T-cell (primary cell): ENCODE data around the gene PHF23. TPM values are rescaled to one million over a fixed set of nuclear protein-coding genes. Genes with fewer than 3 reads are reported as not detected.

Experiments
- ATAC-seq, 4 experiments: fragments of 200-7000 bp in 3 of 4; fragments of 150-1000 bp in 1 of 4; cut with Tn5 transposase; replicated peaks in 1 of 4; 1 replicate in 3 of 4; 2 replicates in 1 of 4; pipeline ENCODE4 v1.10.0; 2021; ENCODE audit warnings: moderate library complexity in 3 of 4, mild to moderate bottlenecking in 2 of 4, moderate number of reproducible peaks in 1 of 4
- CTCF ChIA-PET, 2 donors: fragments of 300-600 bp; sonication (Branson Sonifier 250); formaldehyde crosslinking; loops; one replicate each; lab custom pipeline; 2022; ENCODE audit warnings: antibody characterized with exemption in 2 of 2; lab: Charles Lee
- POLR2A ChIA-PET, 2 donors: fragments of 300-600 bp; sonication (Branson Sonifier 250); formaldehyde crosslinking; loops; one replicate each; lab custom pipeline; 2022; ENCODE audit warnings: antibody characterized with exemption in 2 of 2; lab: Charles Lee
- DNase-seq, 35 experiments: peaks; one replicate each; pipeline versions ENCODE4 v3.0.0 to v3.0.0-alpha.2; 2013 to 2023
- H3K27ac ChIP-seq: one replicate; pipeline ENCODE4 v1.5.1; 2013; ENCODE audit warnings: low read length
- H3K27me3 ChIP-seq, 2 experiments: replicated peaks in 1 of 2; 1 replicate in 1 of 2; 2 replicates in 1 of 2; pipeline versions ENCODE4 v1.6.1 to v1.7.0; 2013; ENCODE audit warnings: low read length in 1 of 2, mixed read lengths in 1 of 2; ENCODE audit not compliant: control insufficient read depth in 2 of 2, insufficient read depth in 2 of 2; ENCODE audit errors: extremely low read depth in 1 of 2
- H3K36me3 ChIP-seq, 2 donors: 1 replicate in 1 of 2; 2 replicates in 1 of 2; pipeline versions ENCODE4 v1.6.1 to v1.7.0; 2013; ENCODE audit warnings: low read length in 1 of 2; ENCODE audit not compliant: control insufficient read depth in 2 of 2, insufficient read depth in 1 of 2; ENCODE audit errors: extremely low read depth in 1 of 2
- H3K4me1 ChIP-seq, 2 experiments: 1 replicate in 1 of 2; 2 replicates in 1 of 2; pipeline versions ENCODE4 v1.6.1 to v1.7.0; 2013; ENCODE audit warnings: low read length in 2 of 2, mixed read lengths in 1 of 2; ENCODE audit not compliant: insufficient read depth in 2 of 2, control insufficient read depth in 1 of 2; ENCODE audit errors: extremely low read depth in 1 of 2
- H3K4me3 ChIP-seq, 2 donors: 1 replicate in 1 of 2; 2 replicates in 1 of 2; pipeline versions ENCODE4 v1.5.1 to v1.7.0; 2013; ENCODE audit warnings: mild to moderate bottlenecking in 2 of 2, low read length in 1 of 2, moderate library complexity in 1 of 2; ENCODE audit not compliant: control insufficient read depth in 1 of 2; ENCODE audit errors: extremely low read depth in 1 of 2
- H3K9me3 ChIP-seq: 2 replicates; pipeline ENCODE4 v1.7.0; 2013
- H3K27ac Mint-ChIP-seq, 2 donors: one replicate each; pipeline ENCODE4 v1.8.0; 2020 to 2021; ENCODE audit warnings: mild to moderate bottlenecking in 2 of 2, mixed read lengths in 2 of 2
- H3K27me3 Mint-ChIP-seq, 2 donors: one replicate each; pipeline ENCODE4 v1.8.0; 2021 to 2022; ENCODE audit warnings: mixed read lengths in 2 of 2
- H3K36me3 Mint-ChIP-seq: one replicate; pipeline ENCODE4 v1.8.0; 2021; ENCODE audit warnings: mixed read lengths
- H3K4me1 Mint-ChIP-seq, 3 donors: one replicate each; pipeline ENCODE4 v1.8.0; 2020 to 2022; ENCODE audit warnings: mixed read lengths in 3 of 3, mild to moderate bottlenecking in 1 of 3
- H3K4me3 Mint-ChIP-seq, 3 donors: one replicate each; pipeline ENCODE4 v1.8.0; 2020 to 2022; ENCODE audit warnings: mild to moderate bottlenecking in 3 of 3, mixed read lengths in 3 of 3, moderate library complexity in 3 of 3
- H3K9me3 Mint-ChIP-seq, 3 donors: one replicate each; pipeline ENCODE4 v1.8.0; 2020 to 2022; ENCODE audit warnings: mixed read lengths in 3 of 3
- WGBS: methylation state at CpG from one replicate; pipeline ENCODE4 v1.1.5; 2013; ENCODE audit warnings: missing lambda C conversion rate; ENCODE audit not compliant: insufficient coverage; 5-methylcytosine and 5-hydroxymethylcytosine counted together
- total RNA-seq, 35 experiments: library from RNA in 6 of 35; stranded (reverse) in 6 of 35; fragments of 120-200 nt in 1 of 35; gene quantifications; one replicate each; pipeline versions ENCODE4 v1.2.1 to v1.2.4 and lab custom pipeline; 2013 to 2026

The PHF23 gene
- total RNA-seq, 5 donors from 2014 or later (not counting 1 experiment from before 2014, with no cell fraction given), result 13.3 to 51.6 (median 43.5) TPM

- under 1% methylated on average over 50 of the region's 62 CpGs for WGBS
- DNase-seq (peak; percentile 73 to 97 (median 87)), ATAC-seq (peak; percentile 27 to 48 (median 36))
- Mint-ChIP-seq H3K9me3 (no peaks in the 10 kb centered on the region), H3K36me3 (peaks cover 31% of the 10 kb centered on the region), H3K27ac (peak within 1 kb of the TSS; percentile 99 to 100), H3K4me1 (peaks cover 45 to 51% (median 46%) of the 10 kb centered on the region in 3 donors), H3K27me3 (peaks cover 0 to 2% of the 10 kb centered on the region in 2 donors), H3K4me3 (peak within 1 kb of the TSS; percentile 97 to 99 (median 98))
- ChIA-PET CTCF (interaction anchor here in 1 of 2 donors (0.6 to 2.3 kb wide), 12 partner anchors 9 to 957 kb away, joined by 3 to 12 read pairs (median 4); partner anchors contain the start of genes ACADVL, CTDNEP1, DLG4 and ELP5), POLR2A (interaction anchor here (0.6 to 0.9 kb wide), 3 partner anchors 8 to 27 kb away, joined by 3 to 4 read pairs (median 3); partner anchors contain the start of gene DVL2 (in 1 of the 2))
- Histone ChIP-seq H3K4me1 (peaks cover 13 to 40% of the 10 kb centered on the region in 2 experiments), H3K27ac (peak within 1 kb of the TSS; percentile 87), H3K27me3 (no peaks in the 10 kb centered on the region), H3K4me3 (peak within 1 kb of the TSS; percentile 89 to 96), H3K36me3 (peaks cover 0 to 39% of the 10 kb centered on the region in 2 donors), H3K9me3 (no peaks in the 10 kb centered on the region)
Measured at GRCh38 chr17:7241783-7242716, 2.8 kb upstream of the PHF23 start, which contains the start of gene GABARAP. Gene GABARAP, minus strand, starts transcription at chr17:7242449. Its CDS starts 119 bp downstream, at chr17:7242330.

DNA sequence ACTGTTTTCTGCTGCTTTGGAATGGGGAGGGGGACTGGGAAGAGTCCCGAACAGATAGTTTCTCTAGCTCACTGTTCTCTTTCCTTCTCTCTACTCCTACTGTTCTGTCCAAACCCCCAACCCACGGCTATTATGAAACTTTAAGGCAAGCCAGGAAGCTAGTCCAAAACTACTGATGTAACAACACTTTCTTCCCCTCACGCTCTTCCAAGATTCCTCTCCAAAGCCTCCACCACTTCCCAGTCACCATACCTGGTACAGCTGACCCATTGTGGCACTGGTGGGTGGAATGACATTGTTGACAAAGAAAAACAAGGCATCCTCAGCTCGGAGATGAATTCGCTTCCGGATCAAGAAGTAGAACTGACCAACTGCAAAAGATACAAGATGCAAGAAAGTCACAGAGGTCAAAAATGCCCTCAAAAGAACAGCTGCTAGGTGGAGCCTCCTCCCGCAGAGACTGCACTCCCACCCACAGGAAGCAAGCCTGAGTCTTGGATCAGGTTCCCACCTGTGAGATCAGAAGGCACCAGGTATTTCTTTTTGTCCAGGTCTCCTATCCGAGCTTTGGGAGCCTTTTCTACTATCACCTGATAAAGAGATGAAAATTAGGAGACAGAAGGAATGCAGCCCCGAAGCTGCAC lies 2.0 kb upstream of the PHF23 start:
- POLR2A ChIA-PET, result interaction anchor here in 1 of 2 donors (0.5 kb wide), 1 partner anchor 27 kb away, joined by 4 read pairs; no protein-coding TSS in a partner anchor
- Mint-ChIP-seq H3K27me3 (peaks cover 0 to 2% of the 10 kb centered on the region in 2 donors), H3K9me3 (no peaks in the 10 kb centered on the region), H3K27ac (peak overlapping the region; percentile 99 to 100), H3K4me1 (peaks cover 44 to 54% (median 45%) of the 10 kb centered on the region in 3 donors), H3K36me3 (peaks cover 30% of the 10 kb centered on the region), H3K4me3 (peak overlapping the region; percentile 97 to 99 (median 98))
- CTCF ChIA-PET, result interaction anchor here in 1 of 2 donors (1.8 to 2.3 kb wide), 4 partner anchors 10 to 27 kb away, joined by 5 to 12 read pairs (median 10); partner anchors contain the start of genes ACADVL, CTDNEP1, DLG4 and ELP5
- WGBS, result 72% methylated on average over 5 of the region's 9 CpGs
- Histone ChIP-seq H3K27ac (peak overlapping the region; percentile 87), H3K4me3 (peak overlapping the region; percentile 89 to 96), H3K9me3 (no peaks in the 10 kb centered on the region), H3K36me3 (peaks cover 0 to 39% of the 10 kb centered on the region in 2 donors), H3K4me1 (peaks cover 13 to 46% of the 10 kb centered on the region in 2 experiments), H3K27me3 (no peaks in the 10 kb centered on the region)
- no peak for ATAC-seq
- no peak for DNase-seq

GRCh38 chr17:7240375-7240774 lies 1.1 kb upstream of the PHF23 start:
- ATAC-seq (no peak), DNase-seq (no peak)
- Histone ChIP-seq H3K4me1 (peaks cover 15 to 53% of the 10 kb centered on the region in 2 experiments), H3K36me3 (peaks cover 0 to 39% of the 10 kb centered on the region in 2 donors), H3K9me3 (no peaks in the 10 kb centered on the region), H3K27me3 (no peaks in the 10 kb centered on the region), H3K27ac (no peak overlapping the region), H3K4me3 (no peak overlapping the region)
- Mint-ChIP-seq H3K4me3 (peak overlapping the region; percentile 97 to 99 (median 98)), H3K27ac (peak overlapping the region; percentile 77 to 80), H3K4me1 (peaks cover 51 to 59% (median 53%) of the 10 kb centered on the region in 3 donors), H3K9me3 (no peaks in the 10 kb centered on the region), H3K36me3 (peaks cover 32% of the 10 kb centered on the region), H3K27me3 (peaks cover 0 to 2% of the 10 kb centered on the region in 2 donors)
- CTCF ChIA-PET, result interaction anchor here in 1 of 2 donors (1.8 kb wide), 1 partner anchor 26 kb away, joined by 5 read pairs; no protein-coding TSS in a partner anchor
- POLR2A ChIA-PET, result no interaction called here
- no CpG with 5 or more reads among the region's 4 CpGs for WGBS

DNA sequence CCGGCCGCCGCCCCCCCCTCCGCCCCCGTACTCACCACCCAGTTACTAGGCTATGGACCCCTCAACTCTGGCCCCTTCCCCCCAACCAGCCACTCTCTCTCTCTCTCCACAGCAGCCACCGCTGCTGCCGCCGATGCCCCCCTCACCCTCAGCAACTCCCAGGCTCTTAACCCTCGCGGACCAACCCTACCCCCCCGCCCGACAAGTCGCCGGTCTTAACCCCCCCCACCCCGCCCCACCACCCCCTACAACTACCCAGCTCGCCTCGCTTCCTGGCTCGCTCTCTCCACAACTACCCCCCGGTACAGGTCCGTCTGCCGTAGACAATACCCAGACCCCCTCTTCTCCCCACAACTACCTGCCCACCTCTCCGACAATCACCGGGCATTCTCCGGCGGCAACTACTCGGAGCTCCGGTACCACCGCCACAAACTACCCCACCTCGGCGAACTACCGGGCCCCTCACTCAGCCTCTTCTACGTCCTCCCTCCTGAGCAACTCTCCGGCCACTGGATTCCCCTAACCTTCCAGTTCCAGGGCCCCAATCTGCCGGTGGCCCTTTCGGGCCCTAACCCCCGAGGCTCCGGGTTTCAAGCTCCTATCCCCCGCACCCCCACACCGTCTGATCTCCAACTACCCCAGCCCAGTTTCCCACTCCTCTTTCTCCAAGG lies 702 bp downstream of the PHF23 start:
- ChIA-PET POLR2A (interaction anchor here in 1 of 2 donors (0.6 to 0.7 kb wide), 2 partner anchors 106 to 146 kb away, joined by 3 to 4 read pairs; no protein-coding TSS in a partner anchor), CTCF (interaction anchor here (0.7 to 1.4 kb wide), 4 partner anchors 11 to 1318 kb away, joined by 3 to 6 read pairs (median 4); partner anchors contain the start of genes ACADVL (in 1 of the 2) and DLG4 (in 1 of the 2))
- H3K9me3 ChIP-seq, result no peaks in the 10 kb centered on the region
- ATAC-seq (no peak), DNase-seq (peak in 8 of 35 experiments; percentile 16 to 53 (median 23))
- Mint-ChIP-seq H3K27me3 (peaks cover 0 to 2% of the 10 kb centered on the region in 2 donors), H3K36me3 (peaks cover 27% of the 10 kb centered on the region), H3K27ac (peak overlapping the region; percentile 94 to 95), H3K9me3 (no peaks in the 10 kb centered on the region), H3K4me3 (peak overlapping the region; percentile 97 to 99 (median 98)), H3K4me1 (peaks cover 64 to 72% (median 67%) of the 10 kb centered on the region in 3 donors)
- H3K27ac ChIP-seq, result peak overlapping the region; percentile 74
- H3K27me3 ChIP-seq, result no peaks in the 10 kb centered on the region
- peaks cover 21 to 67% of the 10 kb centered on the region in 2 experiments for H3K4me1 ChIP-seq
- peak overlapping the region; percentile 93 to 95 for H3K4me3 ChIP-seq
- peaks cover 0 to 32% of the 10 kb centered on the region in 2 donors for H3K36me3 ChIP-seq
- WGBS, result 0% methylated on average over 21 of the region's 39 CpGs

DNA sequence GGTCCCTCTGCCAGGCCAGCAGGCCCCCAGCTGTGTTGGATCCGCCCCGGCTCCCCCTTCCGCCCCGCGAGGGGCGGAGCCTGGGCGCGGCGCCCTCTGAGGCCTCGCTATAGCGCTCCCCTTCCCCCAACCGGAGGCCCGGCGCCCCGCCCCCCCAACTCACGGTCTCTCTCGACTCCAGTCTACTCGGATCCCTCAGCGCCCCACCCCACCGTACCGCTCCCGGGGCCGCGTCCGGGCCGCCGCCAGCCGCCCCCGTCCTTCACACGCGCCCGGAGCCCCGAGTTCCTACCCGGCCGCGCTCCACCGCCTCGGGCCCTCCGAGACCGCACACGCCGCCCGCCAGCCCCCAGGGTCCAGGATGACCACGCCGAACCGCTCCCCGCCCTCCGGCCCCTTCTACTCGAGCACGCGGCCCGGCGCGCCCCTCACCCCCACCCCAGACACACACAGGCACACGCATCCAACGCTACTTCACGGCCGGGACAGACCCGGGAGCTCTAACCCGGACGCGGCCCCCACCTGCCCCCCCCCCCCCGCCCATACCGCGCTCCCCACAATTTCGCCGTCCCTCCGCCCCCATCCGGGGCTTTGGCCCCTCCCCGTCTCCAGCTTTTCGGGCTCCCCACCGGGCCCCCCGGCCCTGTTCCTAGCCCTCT lies 1.4 kb downstream of the PHF23 start:
- H3K4me1 ChIP-seq, result peaks cover 25 to 68% of the 10 kb centered on the region in 2 experiments
- peak overlapping the region; percentile 97 to 99 (median 98) for H3K4me3 Mint-ChIP-seq
- H3K4me1 Mint-ChIP-seq, result peaks cover 65 to 73% (median 68%) of the 10 kb centered on the region in 3 donors
- peaks cover 0 to 2% of the 10 kb centered on the region in 2 donors for H3K27me3 Mint-ChIP-seq
- H3K27ac Mint-ChIP-seq, result peak overlapping the region; percentile 75 to 94
- H3K4me3 ChIP-seq, result peak overlapping the region; percentile 36 to 93
- H3K27me3 ChIP-seq, result no peaks in the 10 kb centered on the region
- no peaks in the 10 kb centered on the region for H3K9me3 ChIP-seq
- ChIA-PET POLR2A (interaction anchor here in 1 of 2 donors (0.5 to 0.7 kb wide), 2 partner anchors 105 to 352 kb away, joined by 3 to 4 read pairs; no protein-coding TSS in a partner anchor), CTCF (interaction anchor here (0.7 to 1.2 kb wide), 3 partner anchors 12 to 1319 kb away, joined by 3 to 6 read pairs (median 3); partner anchors contain the start of genes ACADVL (in 1 of the 2) and DLG4 (in 1 of the 2))
- WGBS, result 0% methylated on average over 47 of the region's 73 CpGs
- ATAC-seq (peak; percentile 24 to 35 (median 30)), DNase-seq (peak; percentile 51 to 85 (median 69))
- peaks cover 25% of the 10 kb centered on the region for H3K36me3 Mint-ChIP-seq
- peaks cover 0 to 32% of the 10 kb centered on the region in 2 donors for H3K36me3 ChIP-seq
- no peaks in the 10 kb centered on the region for H3K9me3 Mint-ChIP-seq
- peak overlapping the region; percentile 74 for H3K27ac ChIP-seq
